ENCODE measurements around the gene ARFIP2. TPM values are rescaled to one million over a fixed set of nuclear protein-coding genes. Genes with fewer than 3 reads are reported as not detected.
A peak's percentile ranks its signal among the peaks of the same experiment; 100 is the strongest.

Gene ARFIP2
- total RNA-seq, 1 experiment from 2014 or later, result 65.0 TPM

- CTCF ChIA-PET, result interaction anchor here (1.0 kb wide), 1 partner anchor 13 kb away, joined by 3 read pairs; no protein-coding TSS in a partner anchor
- Histone ChIP-seq H3K4me1 (ENCODE audit: insufficient read depth, low read length, poor library complexity, severe bottlenecking) (peaks cover 9% of the 10 kb centered on the region), H3K4me3 (ENCODE audit: low read depth, low read length, poor library complexity, severe bottlenecking) (peak overlapping the region; percentile 88), H3K27ac (ENCODE audit: low read depth, low read length, poor library complexity, severe bottlenecking) (peak overlapping the region; percentile 97), H3K9me3 (ENCODE audit: low read depth, low read length, poor library complexity, severe bottlenecking) (no peaks in the 10 kb centered on the region), H3K36me3 (ENCODE audit: insufficient read depth, low read length, poor library complexity, severe bottlenecking) (peaks cover 73% of the 10 kb centered on the region), H3K27me3 (replicated peaks; ENCODE audit: insufficient read depth, low read depth, low read length, poor library complexity) (no peaks in the 10 kb centered on the region)
- no TSS peak for BruUV-seq (replicated peaks)
- POLR2A ChIA-PET (ENCODE audit: low non-redundant PET), result no interaction called here
- intact Hi-C loops (cut with micrococcal nuclease; ENCODE audit: unreplicated experiment), result loop anchor here (5.0 kb wide), 1 partner anchor 125 kb away; no protein-coding TSS in a partner anchor
- TF ChIP-seq CTCF (conservative IDR thresholded peaks at IDR 0.05; ENCODE audit: low read depth, low read length) (no peak), EZH2 (IDR thresholded peaks at IDR 0.05; ENCODE audit: borderline replicate concordance, low read depth, low read length, poor library complexity, severe bottlenecking) (no peak)
- no peak for DNase-seq (ENCODE audit: low spot score)
These were observed 769 bp upstream of the ARFIP2 start for GRCh38 chr11:6481924-6482275.

- POLR2A ChIA-PET (ENCODE audit: low non-redundant PET), result no interaction called here
- H3K4me1 ChIP-seq (ENCODE audit: insufficient read depth, low read length, poor library complexity, severe bottlenecking), result peaks cover 9% of the 10 kb centered on the region
- peaks cover 61% of the 10 kb centered on the region for H3K36me3 ChIP-seq (ENCODE audit: insufficient read depth, low read length, poor library complexity, severe bottlenecking)
- CTCF ChIA-PET, result no interaction called here
- H3K4me3 ChIP-seq (ENCODE audit: low read depth, low read length, poor library complexity, severe bottlenecking), result peak overlapping the region; percentile 88
- no peak for TF ChIP-seq EZH2 (IDR thresholded peaks at IDR 0.05; ENCODE audit: borderline replicate concordance, low read depth, low read length, poor library complexity, severe bottlenecking)
- TF ChIP-seq CTCF (conservative IDR thresholded peaks at IDR 0.05; ENCODE audit: low read depth, low read length), result no peak
- BruUV-seq (replicated peaks), result TSS peak; percentile 56
- no peaks in the 10 kb centered on the region for H3K9me3 ChIP-seq (ENCODE audit: low read depth, low read length, poor library complexity, severe bottlenecking)
- peak overlapping the region; percentile 97 for H3K27ac ChIP-seq (ENCODE audit: low read depth, low read length, poor library complexity, severe bottlenecking)
- H3K27me3 ChIP-seq (replicated peaks; ENCODE audit: insufficient read depth, low read depth, low read length, poor library complexity), result no peaks in the 10 kb centered on the region
- intact Hi-C loops (cut with micrococcal nuclease; ENCODE audit: unreplicated experiment), result loop anchor here (5.0 kb wide), 1 partner anchor 127 kb away; no protein-coding TSS in a partner anchor
- DNase-seq (ENCODE audit: low spot score), result no peak
These were observed 724 bp downstream of the ARFIP2 start for GRCh38 chr11:6480299-6480914.

GRCh38 chr11:6476571-6476970 lies 4.6 kb downstream of the ARFIP2 start:
- ChIA-PET CTCF (no interaction called here), POLR2A (ENCODE audit: low non-redundant PET) (no interaction called here)
- Histone ChIP-seq H3K4me3 (ENCODE audit: low read depth, low read length, poor library complexity, severe bottlenecking) (no peak overlapping the region), H3K9me3 (ENCODE audit: low read depth, low read length, poor library complexity, severe bottlenecking) (no peaks in the 10 kb centered on the region), H3K27me3 (replicated peaks; ENCODE audit: insufficient read depth, low read depth, low read length, poor library complexity) (no peaks in the 10 kb centered on the region), H3K36me3 (ENCODE audit: insufficient read depth, low read length, poor library complexity, severe bottlenecking) (peaks cover 31% of the 10 kb centered on the region), H3K4me1 (ENCODE audit: insufficient read depth, low read length, poor library complexity, severe bottlenecking) (peaks cover 7% of the 10 kb centered on the region), H3K27ac (ENCODE audit: low read depth, low read length, poor library complexity, severe bottlenecking) (no peak overlapping the region)
- intact Hi-C loops (cut with micrococcal nuclease; ENCODE audit: unreplicated experiment), result no loop called here
- TF ChIP-seq CTCF (conservative IDR thresholded peaks at IDR 0.05; ENCODE audit: low read depth, low read length) (no peak), EZH2 (IDR thresholded peaks at IDR 0.05; ENCODE audit: borderline replicate concordance, low read depth, low read length, poor library complexity, severe bottlenecking) (no peak)
- DNase-seq (ENCODE audit: low spot score), result no peak
- no TSS peak for BruUV-seq (replicated peaks)
